WTC11 (cell line): ENCODE measurements around the gene REEP6. TPM values are rescaled to one million over a fixed set of nuclear protein-coding genes. Genes with fewer than 3 reads are reported as not detected.
A peak's percentile ranks its signal among the peaks of the same experiment; 100 is the strongest.
"Not testable (repeated sequence)": the region's sequence is repeated elsewhere in the genome, so short reads cannot be mapped to it uniquely, and the experiment has no call there.

Experiments used
- ATAC-seq: fragments of 200-7000 bp; cut with Tn5 transposase; 2 replicates; pipeline ENCODE4 v1.10.0; 2021; ENCODE audit warnings: mild to moderate bottlenecking, moderate library complexity
- CTCF ChIA-PET: fragments of 300-600 bp; sonication (Branson Sonifier 250); formaldehyde crosslinking; loops from one replicate; lab custom pipeline; 2021; ENCODE audit warnings: antibody characterized with exemption; lab: Charles Lee
- POLR2A ChIA-PET: fragments of 350-600 bp; sonication (Branson Sonifier 250); formaldehyde crosslinking; loops from one replicate; lab custom pipeline; 2021; ENCODE audit warnings: antibody characterized with exemption; lab: Charles Lee
- DNase-seq: peaks from one replicate; pipeline ENCODE4 v3.0.0; 2021; ENCODE audit warnings: low spot score
- H3K27ac Mint-ChIP-seq: 2 replicates; pipeline ENCODE4 v1.8.0; 2021; ENCODE audit warnings: mixed read lengths
- H3K27me3 Mint-ChIP-seq: 2 replicates; pipeline ENCODE4 v1.8.0; 2021; ENCODE audit warnings: low read depth, mild to moderate bottlenecking, moderate library complexity, mixed read lengths
- H3K36me3 Mint-ChIP-seq: 2 replicates; pipeline ENCODE4 v1.8.0; 2021; ENCODE audit warnings: mixed read lengths
- H3K4me1 Mint-ChIP-seq: 2 replicates; pipeline ENCODE4 v1.8.0; 2022; ENCODE audit warnings: mixed read lengths
- H3K4me3 Mint-ChIP-seq: 2 replicates; pipeline ENCODE4 v1.8.0; 2021; ENCODE audit warnings: mild to moderate bottlenecking, moderate library complexity, mixed read lengths
- H3K9me3 Mint-ChIP-seq: 2 replicates; pipeline ENCODE4 v1.8.0; 2021; ENCODE audit warnings: mixed read lengths
- FOXJ3 ChIP-seq: sonication (generic); formaldehyde crosslinking; IDR thresholded peaks from 2 replicates; pipeline ENCODE4 v1.9.0; 2021; ENCODE audit warnings: missing genetic modification reagents, mild to moderate bottlenecking, borderline replicate concordance
- JAZF1 ChIP-seq: fragments of 250-450 bp; sonication (Bioruptor Pico); IDR thresholded peaks from 2 replicates; pipeline ENCODE4 v1.9.0; 2021; ENCODE audit warnings: moderate library complexity, mild to moderate bottlenecking, inconsistent platforms
- MYBL2 ChIP-seq: sonication (generic); formaldehyde crosslinking; IDR thresholded peaks from 2 replicates; pipeline ENCODE4 v1.8.1; 2023; ENCODE audit warnings: mild to moderate bottlenecking, moderate library complexity, missing genetic modification reagents
- RELA ChIP-seq: sonication (generic); formaldehyde crosslinking; IDR thresholded peaks from 2 replicates; pipeline ENCODE4 v1.8.1; 2022; ENCODE audit warnings: missing genetic modification reagents, mild to moderate bottlenecking, borderline replicate concordance
- RORB ChIP-seq: fragments of 250-450 bp; sonication (Bioruptor Pico); IDR thresholded peaks from 2 replicates; pipeline ENCODE4 v1.9.0; 2021; ENCODE audit warnings: mild to moderate bottlenecking
- total RNA-seq: library from RNA; stranded (reverse); gene quantifications from 3 replicates; pipeline ENCODE4 v1.2.3, GENCODE V29; 2021
- TF ChIP-seq, protein P1 (sequence below): fragments of 250-450 bp; sonication (Bioruptor Pico); conservative IDR thresholded peaks from 2 replicates; pipeline ENCODE4 v1.9.0; 2021; ENCODE audit warnings: mild to moderate bottlenecking
- TF ChIP-seq, protein P2 (sequence below): fragments of 200-600 bp; IDR thresholded peaks from 2 replicates; pipeline ENCODE4 v1.8.0; 2022; ENCODE audit warnings: antibody characterized with exemption
- TF ChIP-seq, protein P3 (sequence below): sonication (generic); formaldehyde crosslinking; IDR thresholded peaks from 2 replicates; pipeline ENCODE4 v1.8.0; 2023; ENCODE audit warnings: missing genetic modification reagents, mild to moderate bottlenecking, borderline replicate concordance
- TF ChIP-seq, protein P4 (sequence below): fragments of 250-450 bp; sonication (Bioruptor Pico); IDR thresholded peaks from 2 replicates; pipeline ENCODE4 v1.8.0; 2021; ENCODE audit warnings: mild to moderate bottlenecking
- TF ChIP-seq, protein P5 (sequence below): sonication (generic); formaldehyde crosslinking; IDR thresholded peaks from 2 replicates; pipeline ENCODE4 v1.8.0; 2022; ENCODE audit warnings: mild to moderate bottlenecking, missing genetic modification reagents
- TF ChIP-seq, protein P6 (sequence below): fragments of 250-450 bp; sonication (Bioruptor Pico); IDR thresholded peaks from 2 replicates; pipeline ENCODE4 v1.9.0; 2021; ENCODE audit warnings: mild to moderate bottlenecking
- TF ChIP-seq, protein P7 (sequence below): fragments of 250-450 bp; sonication (Bioruptor Pico); IDR thresholded peaks from 2 replicates; pipeline ENCODE4 v1.9.0; 2021; ENCODE audit warnings: mild to moderate bottlenecking

The REEP6 gene
- total RNA-seq, 1 experiment from 2014 or later, result 17.0 TPM

DNA sequence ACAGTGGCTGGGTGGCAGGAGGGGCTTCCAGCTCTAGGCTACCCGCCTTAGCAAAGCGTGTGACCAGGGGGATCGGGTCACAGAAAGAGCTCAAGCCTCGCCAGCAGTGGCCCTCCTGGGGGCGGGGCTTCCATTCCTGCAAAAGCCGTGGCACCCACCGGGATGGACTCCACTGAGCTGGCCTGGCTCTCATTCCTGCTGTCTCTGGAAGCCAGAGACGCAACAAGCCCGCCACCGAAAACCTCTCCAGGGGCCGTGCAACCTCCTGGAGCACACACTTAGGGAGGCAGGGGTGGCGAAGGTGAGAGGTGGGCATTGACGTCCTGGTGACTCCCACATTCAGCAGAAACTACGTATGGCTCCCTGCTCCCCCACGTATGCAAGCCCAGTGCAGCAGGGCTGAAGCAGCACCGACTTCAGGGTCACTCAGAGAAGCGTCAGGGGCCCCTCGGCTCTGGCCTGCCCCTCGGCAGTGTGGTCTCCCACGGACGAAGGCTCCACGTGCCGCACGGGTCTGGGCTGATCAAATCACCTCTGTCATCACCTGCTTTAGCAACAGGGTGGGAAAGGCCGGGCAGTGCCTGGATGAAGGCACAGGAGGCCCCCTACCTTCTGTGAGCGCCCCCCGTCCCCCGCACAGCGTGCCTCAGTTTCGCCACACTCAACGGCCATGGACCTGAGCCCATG lies 15.1 kb upstream of the REEP6 start (continued):
- TF ChIP-seq, protein P1, sequence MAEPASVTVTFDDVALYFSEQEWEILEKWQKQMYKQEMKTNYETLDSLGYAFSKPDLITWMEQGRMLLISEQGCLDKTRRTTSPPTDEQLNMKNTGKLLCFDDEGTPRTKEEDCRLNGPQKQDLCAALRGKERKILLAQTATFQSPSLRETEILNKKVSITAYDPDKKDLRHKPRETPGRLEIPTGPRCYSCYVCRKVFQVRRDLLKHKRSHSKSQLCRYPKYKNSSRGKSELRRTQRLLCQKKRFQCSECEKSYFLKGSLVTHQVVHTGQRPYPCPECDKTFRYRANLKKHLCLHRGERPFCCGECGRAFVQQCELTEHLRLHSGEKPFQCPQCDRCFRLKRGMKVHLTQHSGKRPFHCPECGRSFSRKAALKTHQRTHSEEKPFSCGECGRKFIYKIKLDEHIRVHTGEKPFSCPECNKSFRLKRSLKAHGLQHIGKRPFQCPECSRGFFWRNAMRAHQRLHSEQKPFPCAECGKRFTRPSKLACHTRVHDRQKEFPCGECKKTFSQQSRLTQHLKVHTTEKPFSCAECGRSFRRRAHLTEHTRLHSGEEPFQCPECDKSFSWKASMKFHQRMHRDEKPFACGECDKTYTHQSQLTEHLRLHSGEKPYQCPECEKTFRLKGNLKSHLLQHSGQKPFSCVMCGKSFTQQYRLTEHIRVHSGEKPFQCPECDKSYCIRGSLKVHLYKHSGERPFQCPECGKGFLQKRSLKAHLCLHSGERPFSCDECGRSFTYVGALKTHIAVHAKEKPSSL (CRISPR knock-in tag), result no peak
- no peak for TF ChIP-seq RELA (CRISPR knock-in tag)
- TF ChIP-seq RORB (CRISPR knock-in tag), result no peak
- TF ChIP-seq, protein P2, sequence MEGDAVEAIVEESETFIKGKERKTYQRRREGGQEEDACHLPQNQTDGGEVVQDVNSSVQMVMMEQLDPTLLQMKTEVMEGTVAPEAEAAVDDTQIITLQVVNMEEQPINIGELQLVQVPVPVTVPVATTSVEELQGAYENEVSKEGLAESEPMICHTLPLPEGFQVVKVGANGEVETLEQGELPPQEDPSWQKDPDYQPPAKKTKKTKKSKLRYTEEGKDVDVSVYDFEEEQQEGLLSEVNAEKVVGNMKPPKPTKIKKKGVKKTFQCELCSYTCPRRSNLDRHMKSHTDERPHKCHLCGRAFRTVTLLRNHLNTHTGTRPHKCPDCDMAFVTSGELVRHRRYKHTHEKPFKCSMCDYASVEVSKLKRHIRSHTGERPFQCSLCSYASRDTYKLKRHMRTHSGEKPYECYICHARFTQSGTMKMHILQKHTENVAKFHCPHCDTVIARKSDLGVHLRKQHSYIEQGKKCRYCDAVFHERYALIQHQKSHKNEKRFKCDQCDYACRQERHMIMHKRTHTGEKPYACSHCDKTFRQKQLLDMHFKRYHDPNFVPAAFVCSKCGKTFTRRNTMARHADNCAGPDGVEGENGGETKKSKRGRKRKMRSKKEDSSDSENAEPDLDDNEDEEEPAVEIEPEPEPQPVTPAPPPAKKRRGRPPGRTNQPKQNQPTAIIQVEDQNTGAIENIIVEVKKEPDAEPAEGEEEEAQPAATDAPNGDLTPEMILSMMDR, result no peak
- TF ChIP-seq JAZF1 (CRISPR knock-in tag), result no peak
- no peak for TF ChIP-seq FOXJ3 (CRISPR knock-in tag)
- TF ChIP-seq, protein P3, sequence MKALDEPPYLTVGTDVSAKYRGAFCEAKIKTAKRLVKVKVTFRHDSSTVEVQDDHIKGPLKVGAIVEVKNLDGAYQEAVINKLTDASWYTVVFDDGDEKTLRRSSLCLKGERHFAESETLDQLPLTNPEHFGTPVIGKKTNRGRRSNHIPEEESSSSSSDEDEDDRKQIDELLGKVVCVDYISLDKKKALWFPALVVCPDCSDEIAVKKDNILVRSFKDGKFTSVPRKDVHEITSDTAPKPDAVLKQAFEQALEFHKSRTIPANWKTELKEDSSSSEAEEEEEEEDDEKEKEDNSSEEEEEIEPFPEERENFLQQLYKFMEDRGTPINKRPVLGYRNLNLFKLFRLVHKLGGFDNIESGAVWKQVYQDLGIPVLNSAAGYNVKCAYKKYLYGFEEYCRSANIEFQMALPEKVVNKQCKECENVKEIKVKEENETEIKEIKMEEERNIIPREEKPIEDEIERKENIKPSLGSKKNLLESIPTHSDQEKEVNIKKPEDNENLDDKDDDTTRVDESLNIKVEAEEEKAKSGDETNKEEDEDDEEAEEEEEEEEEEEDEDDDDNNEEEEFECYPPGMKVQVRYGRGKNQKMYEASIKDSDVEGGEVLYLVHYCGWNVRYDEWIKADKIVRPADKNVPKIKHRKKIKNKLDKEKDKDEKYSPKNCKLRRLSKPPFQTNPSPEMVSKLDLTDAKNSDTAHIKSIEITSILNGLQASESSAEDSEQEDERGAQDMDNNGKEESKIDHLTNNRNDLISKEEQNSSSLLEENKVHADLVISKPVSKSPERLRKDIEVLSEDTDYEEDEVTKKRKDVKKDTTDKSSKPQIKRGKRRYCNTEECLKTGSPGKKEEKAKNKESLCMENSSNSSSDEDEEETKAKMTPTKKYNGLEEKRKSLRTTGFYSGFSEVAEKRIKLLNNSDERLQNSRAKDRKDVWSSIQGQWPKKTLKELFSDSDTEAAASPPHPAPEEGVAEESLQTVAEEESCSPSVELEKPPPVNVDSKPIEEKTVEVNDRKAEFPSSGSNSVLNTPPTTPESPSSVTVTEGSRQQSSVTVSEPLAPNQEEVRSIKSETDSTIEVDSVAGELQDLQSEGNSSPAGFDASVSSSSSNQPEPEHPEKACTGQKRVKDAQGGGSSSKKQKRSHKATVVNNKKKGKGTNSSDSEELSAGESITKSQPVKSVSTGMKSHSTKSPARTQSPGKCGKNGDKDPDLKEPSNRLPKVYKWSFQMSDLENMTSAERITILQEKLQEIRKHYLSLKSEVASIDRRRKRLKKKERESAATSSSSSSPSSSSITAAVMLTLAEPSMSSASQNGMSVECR (CRISPR knock-in tag), result no peak
- TF ChIP-seq, all 79 proteins: peak for 0

DNA sequence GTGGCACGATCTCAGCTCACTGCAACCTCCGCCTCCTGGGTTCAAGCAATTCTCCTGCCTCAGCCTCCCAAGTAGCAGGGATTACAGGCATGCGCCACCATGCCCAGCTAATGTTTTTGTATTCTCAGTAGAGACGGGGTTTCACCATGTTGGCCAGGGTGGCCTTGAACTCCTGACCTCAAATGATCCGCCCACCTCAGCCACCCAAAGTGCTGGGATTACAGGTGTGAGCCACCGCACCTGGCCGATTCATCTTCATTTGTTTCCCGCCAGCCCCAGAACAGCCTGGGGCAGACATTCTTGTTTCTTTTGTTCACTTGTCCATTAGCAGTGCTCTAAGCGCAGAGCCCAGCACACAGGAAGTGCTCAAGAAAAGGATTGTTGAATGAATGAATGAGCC lies 13.9 kb upstream of the REEP6 start:
- H3K4me1 Mint-ChIP-seq, H3K9me3 Mint-ChIP-seq, DNase-seq, H3K27ac Mint-ChIP-seq, POLR2A ChIA-PET, H3K36me3 Mint-ChIP-seq, ATAC-seq: not testable (repeated sequence)
- peak overlapping the region; percentile 45 for H3K4me3 Mint-ChIP-seq
- H3K27me3 Mint-ChIP-seq, result peaks cover 12% of the 10 kb centered on the region
- CTCF ChIA-PET, result interaction anchor here (1.0 to 1.5 kb wide), 3 partner anchors 11 to 32 kb away, joined by 3 to 5 read pairs (median 3); no protein-coding TSS in a partner anchor

DNA sequence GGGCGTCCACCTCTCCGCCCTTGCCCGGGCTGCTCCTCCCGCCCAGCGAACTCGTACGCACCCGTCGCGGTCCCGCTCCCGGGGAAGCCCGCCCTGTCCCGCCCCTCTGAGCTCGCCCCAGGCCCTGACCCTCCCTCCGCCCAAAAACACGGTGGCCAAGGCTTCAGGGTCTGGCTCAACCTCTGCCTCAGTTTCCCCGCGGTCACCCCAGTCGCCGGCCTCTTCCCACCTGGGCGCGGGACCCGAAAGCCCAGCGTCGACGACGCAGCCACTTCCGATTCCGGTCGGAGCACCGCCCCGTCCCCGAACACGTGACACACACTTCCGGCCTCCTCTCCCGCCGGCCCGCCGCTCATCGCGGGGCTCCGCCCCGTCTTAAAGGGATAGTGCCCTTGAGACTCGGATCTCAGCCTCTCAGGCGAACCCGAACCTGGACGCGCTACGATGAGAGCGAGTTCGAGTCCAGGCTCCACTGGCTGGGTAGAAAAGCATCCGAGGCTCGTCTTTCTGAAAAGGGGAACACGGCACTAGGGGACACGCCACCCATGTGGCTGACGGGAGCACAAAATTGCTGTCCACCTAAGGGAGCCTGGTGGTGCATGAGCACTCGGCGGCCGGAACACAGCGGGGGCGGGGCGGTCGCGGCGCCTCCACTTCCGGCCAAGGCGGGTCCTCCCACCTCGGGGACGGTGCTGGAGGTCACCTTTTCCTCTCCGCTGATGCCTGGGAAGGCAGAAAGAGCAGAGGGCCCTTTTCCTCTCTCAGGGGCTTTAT lies 11.9 kb upstream of the REEP6 start, which contains the start of gene C19orf25:
Gene C19orf25 (minus strand): TSS at position 282 of the 774 bp plus-strand sequence. CDS start 312 bp downstream, outside the sequence.
- Mint-ChIP-seq H3K4me1 (peaks cover 7% of the 10 kb centered on the region; the same call in 1 of the 2 replicates), H3K36me3 (peaks cover 4% of the 10 kb centered on the region), H3K9me3 (no peaks in the 10 kb centered on the region), H3K27me3 (no peaks in the 10 kb centered on the region; the same call in 1 of the 2 replicates), H3K27ac (peak within 1 kb of the TSS; percentile 98), H3K4me3 (peak within 1 kb of the TSS; percentile 94)
- ATAC-seq (peak; percentile 80), DNase-seq (peak; percentile 95)
- ChIA-PET POLR2A (no interaction called here), CTCF (interaction anchor here (0.6 kb wide), 2 partner anchors 34 to 282 kb away, joined by 4 to 6 read pairs; no protein-coding TSS in a partner anchor)
- TF ChIP-seq, protein P4, sequence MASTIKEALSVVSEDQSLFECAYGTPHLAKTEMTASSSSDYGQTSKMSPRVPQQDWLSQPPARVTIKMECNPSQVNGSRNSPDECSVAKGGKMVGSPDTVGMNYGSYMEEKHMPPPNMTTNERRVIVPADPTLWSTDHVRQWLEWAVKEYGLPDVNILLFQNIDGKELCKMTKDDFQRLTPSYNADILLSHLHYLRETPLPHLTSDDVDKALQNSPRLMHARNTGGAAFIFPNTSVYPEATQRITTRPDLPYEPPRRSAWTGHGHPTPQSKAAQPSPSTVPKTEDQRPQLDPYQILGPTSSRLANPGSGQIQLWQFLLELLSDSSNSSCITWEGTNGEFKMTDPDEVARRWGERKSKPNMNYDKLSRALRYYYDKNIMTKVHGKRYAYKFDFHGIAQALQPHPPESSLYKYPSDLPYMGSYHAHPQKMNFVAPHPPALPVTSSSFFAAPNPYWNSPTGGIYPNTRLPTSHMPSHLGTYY (CRISPR knock-in tag), result no peak
- TF ChIP-seq, protein P5, sequence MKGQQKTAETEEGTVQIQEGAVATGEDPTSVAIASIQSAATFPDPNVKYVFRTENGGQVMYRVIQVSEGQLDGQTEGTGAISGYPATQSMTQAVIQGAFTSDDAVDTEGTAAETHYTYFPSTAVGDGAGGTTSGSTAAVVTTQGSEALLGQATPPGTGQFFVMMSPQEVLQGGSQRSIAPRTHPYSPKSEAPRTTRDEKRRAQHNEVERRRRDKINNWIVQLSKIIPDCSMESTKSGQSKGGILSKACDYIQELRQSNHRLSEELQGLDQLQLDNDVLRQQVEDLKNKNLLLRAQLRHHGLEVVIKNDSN (CRISPR knock-in tag), result peak; percentile 96
- TF ChIP-seq, protein P6, sequence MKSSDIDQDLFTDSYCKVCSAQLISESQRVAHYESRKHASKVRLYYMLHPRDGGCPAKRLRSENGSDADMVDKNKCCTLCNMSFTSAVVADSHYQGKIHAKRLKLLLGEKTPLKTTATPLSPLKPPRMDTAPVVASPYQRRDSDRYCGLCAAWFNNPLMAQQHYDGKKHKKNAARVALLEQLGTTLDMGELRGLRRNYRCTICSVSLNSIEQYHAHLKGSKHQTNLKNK (CRISPR knock-in tag), result no peak
- TF ChIP-seq, protein P7, sequence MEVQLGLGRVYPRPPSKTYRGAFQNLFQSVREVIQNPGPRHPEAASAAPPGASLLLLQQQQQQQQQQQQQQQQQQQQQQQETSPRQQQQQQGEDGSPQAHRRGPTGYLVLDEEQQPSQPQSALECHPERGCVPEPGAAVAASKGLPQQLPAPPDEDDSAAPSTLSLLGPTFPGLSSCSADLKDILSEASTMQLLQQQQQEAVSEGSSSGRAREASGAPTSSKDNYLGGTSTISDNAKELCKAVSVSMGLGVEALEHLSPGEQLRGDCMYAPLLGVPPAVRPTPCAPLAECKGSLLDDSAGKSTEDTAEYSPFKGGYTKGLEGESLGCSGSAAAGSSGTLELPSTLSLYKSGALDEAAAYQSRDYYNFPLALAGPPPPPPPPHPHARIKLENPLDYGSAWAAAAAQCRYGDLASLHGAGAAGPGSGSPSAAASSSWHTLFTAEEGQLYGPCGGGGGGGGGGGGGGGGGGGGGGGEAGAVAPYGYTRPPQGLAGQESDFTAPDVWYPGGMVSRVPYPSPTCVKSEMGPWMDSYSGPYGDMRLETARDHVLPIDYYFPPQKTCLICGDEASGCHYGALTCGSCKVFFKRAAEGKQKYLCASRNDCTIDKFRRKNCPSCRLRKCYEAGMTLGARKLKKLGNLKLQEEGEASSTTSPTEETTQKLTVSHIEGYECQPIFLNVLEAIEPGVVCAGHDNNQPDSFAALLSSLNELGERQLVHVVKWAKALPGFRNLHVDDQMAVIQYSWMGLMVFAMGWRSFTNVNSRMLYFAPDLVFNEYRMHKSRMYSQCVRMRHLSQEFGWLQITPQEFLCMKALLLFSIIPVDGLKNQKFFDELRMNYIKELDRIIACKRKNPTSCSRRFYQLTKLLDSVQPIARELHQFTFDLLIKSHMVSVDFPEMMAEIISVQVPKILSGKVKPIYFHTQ (CRISPR knock-in tag), result 0 out of 2 replicates have a peak, but pooled peaks have one; percentile 31
- TF ChIP-seq MYBL2, result peak; percentile 34; the same call in 1 of the 2 replicates
